ENCODE results near the gene SIK1. TPM values are rescaled to one million over a fixed set of nuclear protein-coding genes. Genes with fewer than 3 reads are reported as not detected.
"Not testable (repeated sequence)": the region's sequence is repeated elsewhere in the genome, so short reads cannot be mapped to it uniquely, and the experiment has no call there.

Gene SIK1
- total RNA-seq, 1 experiment from 2014 or later, result 86.9 TPM

GRCh38 chr21:43379626-43380122, 47.3 kb downstream of the SIK1 start:
- H3K9me3 Mint-ChIP-seq (ENCODE audit: unreplicated experiment); BruUV-seq (replicated peaks); H3K36me3 Mint-ChIP-seq (ENCODE audit: insufficient read depth, unreplicated experiment); DNase-seq (ENCODE audit: unreplicated experiment); CTCF ChIA-PET; H3K27me3 Mint-ChIP-seq (ENCODE audit: insufficient read depth, unreplicated experiment); POLR2A ChIA-PET; H3K4me3 Mint-ChIP-seq (ENCODE audit: unreplicated experiment); H3K4me1 Mint-ChIP-seq (ENCODE audit: insufficient read depth, unreplicated experiment); intact Hi-C loops (cut with micrococcal nuclease); H3K27ac Mint-ChIP-seq (ENCODE audit: low read depth, unreplicated experiment): not testable (repeated sequence)

GRCh38 chr21:43376478-43376882, 50.5 kb downstream of the SIK1 start:
- no peak overlapping the region for H3K27ac Mint-ChIP-seq (ENCODE audit: low read depth, unreplicated experiment)
- intact Hi-C loops (cut with micrococcal nuclease), result no loop called here
- ChIA-PET CTCF (no interaction called here), POLR2A (no interaction called here)
- H3K36me3 Mint-ChIP-seq (ENCODE audit: insufficient read depth, unreplicated experiment), result no peaks in the 10 kb centered on the region
- TF ChIP-seq CTCF (IDR thresholded peaks at IDR 0.05; ENCODE audit: unreplicated experiment), result no peak
- H3K4me1 Mint-ChIP-seq (ENCODE audit: insufficient read depth, unreplicated experiment), result peaks cover 14% of the 10 kb centered on the region
- no peak overlapping the region for H3K4me3 Mint-ChIP-seq (ENCODE audit: unreplicated experiment)
- no peaks in the 10 kb centered on the region for H3K27me3 Mint-ChIP-seq (ENCODE audit: insufficient read depth, unreplicated experiment)
- no peaks in the 10 kb centered on the region for H3K9me3 Mint-ChIP-seq (ENCODE audit: unreplicated experiment)
- BruUV-seq (replicated peaks), result no TSS peak
- DNase-seq (ENCODE audit: unreplicated experiment), result no peak

- POLR2A ChIA-PET, result no interaction called here
- Mint-ChIP-seq H3K36me3 (ENCODE audit: insufficient read depth, unreplicated experiment) (no peaks in the 10 kb centered on the region), H3K4me1 (ENCODE audit: insufficient read depth, unreplicated experiment) (peaks cover 14% of the 10 kb centered on the region), H3K4me3 (ENCODE audit: unreplicated experiment) (no peak overlapping the region), H3K27ac (ENCODE audit: low read depth, unreplicated experiment) (no peak overlapping the region), H3K9me3 (ENCODE audit: unreplicated experiment) (no peaks in the 10 kb centered on the region), H3K27me3 (ENCODE audit: insufficient read depth, unreplicated experiment) (no peaks in the 10 kb centered on the region)
- no peak for TF ChIP-seq CTCF (IDR thresholded peaks at IDR 0.05; ENCODE audit: unreplicated experiment)
- intact Hi-C loops (cut with micrococcal nuclease), result no loop called here
- no peak for DNase-seq (ENCODE audit: unreplicated experiment)
- BruUV-seq (replicated peaks), result no TSS peak
- CTCF ChIA-PET, result no interaction called here
Measured at GRCh38 chr21:43375837-43376477, 51.0 kb downstream of the SIK1 start.

GRCh38 chr21:43375006-43375836, 51.7 kb downstream of the SIK1 start:
- ChIA-PET POLR2A (interaction anchor here (1.6 kb wide), 1 partner anchor 41 kb away, joined by 3 read pairs; no protein-coding TSS in a partner anchor), CTCF (interaction anchor here (0.8 kb wide), 1 partner anchor 14 kb away, joined by 4 read pairs; no protein-coding TSS in a partner anchor)
- Mint-ChIP-seq H3K27ac (ENCODE audit: low read depth, unreplicated experiment) (no peak overlapping the region), H3K27me3 (ENCODE audit: insufficient read depth, unreplicated experiment) (no peaks in the 10 kb centered on the region), H3K9me3 (ENCODE audit: unreplicated experiment) (no peaks in the 10 kb centered on the region), H3K36me3 (ENCODE audit: insufficient read depth, unreplicated experiment) (no peaks in the 10 kb centered on the region), H3K4me3 (ENCODE audit: unreplicated experiment) (no peak overlapping the region), H3K4me1 (ENCODE audit: insufficient read depth, unreplicated experiment) (peaks cover 14% of the 10 kb centered on the region)
- no peak for DNase-seq (ENCODE audit: unreplicated experiment)
- intact Hi-C loops (cut with micrococcal nuclease), result no loop called here
- TF ChIP-seq CTCF (IDR thresholded peaks at IDR 0.05; ENCODE audit: unreplicated experiment), result no peak
- BruUV-seq (replicated peaks), result no TSS peak
